WTC11 (cell line): ENCODE data around the gene CHIT1. TPM values are rescaled to one million over a fixed set of nuclear protein-coding genes. Genes with fewer than 3 reads are reported as not detected.

ENCODE experiments used
- ATAC-seq: fragments of 200-7000 bp; cut with Tn5 transposase; 2 replicates; pipeline ENCODE4 v1.10.0; 2021; ENCODE audit warnings: mild to moderate bottlenecking, moderate library complexity
- CTCF ChIA-PET: fragments of 300-600 bp; sonication (Branson Sonifier 250); formaldehyde crosslinking; loops from one replicate; lab custom pipeline; 2021; ENCODE audit warnings: antibody characterized with exemption; lab: Charles Lee
- POLR2A ChIA-PET: fragments of 350-600 bp; sonication (Branson Sonifier 250); formaldehyde crosslinking; loops from one replicate; lab custom pipeline; 2021; ENCODE audit warnings: antibody characterized with exemption; lab: Charles Lee
- DNase-seq: peaks from one replicate; pipeline ENCODE4 v3.0.0; 2021; ENCODE audit warnings: low spot score
- H3K27ac Mint-ChIP-seq: 2 replicates; pipeline ENCODE4 v1.8.0; 2021; ENCODE audit warnings: mixed read lengths
- H3K27me3 Mint-ChIP-seq: 2 replicates; pipeline ENCODE4 v1.8.0; 2021; ENCODE audit warnings: low read depth, mild to moderate bottlenecking, moderate library complexity, mixed read lengths
- H3K36me3 Mint-ChIP-seq: 2 replicates; pipeline ENCODE4 v1.8.0; 2021; ENCODE audit warnings: mixed read lengths
- H3K4me1 Mint-ChIP-seq: 2 replicates; pipeline ENCODE4 v1.8.0; 2022; ENCODE audit warnings: mixed read lengths
- H3K4me3 Mint-ChIP-seq: 2 replicates; pipeline ENCODE4 v1.8.0; 2021; ENCODE audit warnings: mild to moderate bottlenecking, moderate library complexity, mixed read lengths
- H3K9me3 Mint-ChIP-seq: 2 replicates; pipeline ENCODE4 v1.8.0; 2021; ENCODE audit warnings: mixed read lengths
- CREM ChIP-seq: sonication (generic); formaldehyde crosslinking; IDR thresholded peaks from 2 replicates; pipeline ENCODE4 v1.8.1; 2022; ENCODE audit warnings: mild to moderate bottlenecking, missing genetic modification reagents, moderate library complexity
- EMX1 ChIP-seq: fragments of 250-450 bp; sonication (Bioruptor Pico); IDR thresholded peaks from 2 replicates; pipeline ENCODE4 v1.8.0; 2021; ENCODE audit warnings: mild to moderate bottlenecking
- ESRRA ChIP-seq: sonication (generic); formaldehyde crosslinking; IDR thresholded peaks from 2 replicates; pipeline ENCODE4 v1.8.1; 2022; ENCODE audit warnings: mild to moderate bottlenecking, missing genetic modification reagents, borderline replicate concordance
- HMGA2 ChIP-seq: fragments of 250-450 bp; sonication (Bioruptor Pico); IDR thresholded peaks from 2 replicates; pipeline ENCODE4 v1.4.0; 2021; ENCODE audit warnings: mild to moderate bottlenecking, moderate library complexity
- JAZF1 ChIP-seq: fragments of 250-450 bp; sonication (Bioruptor Pico); IDR thresholded peaks from 2 replicates; pipeline ENCODE4 v1.9.0; 2021; ENCODE audit warnings: moderate library complexity, mild to moderate bottlenecking, inconsistent platforms
- NFATC4 ChIP-seq: fragments of 250-450 bp; sonication (Bioruptor Pico); IDR thresholded peaks from 2 replicates; pipeline ENCODE4 v1.9.0; 2021; ENCODE audit warnings: mild to moderate bottlenecking
- OVOL2 ChIP-seq: fragments of 250-450 bp; sonication (Bioruptor Pico); IDR thresholded peaks from 2 replicates; pipeline ENCODE4 v1.9.0; 2021; ENCODE audit warnings: mild to moderate bottlenecking, borderline replicate concordance
- PRDM15 ChIP-seq: sonication (generic); formaldehyde crosslinking; IDR thresholded peaks from 2 replicates; pipeline ENCODE4 v1.8.0; 2022; ENCODE audit warnings: missing genetic modification reagents
- PRRX2 ChIP-seq: fragments of 250-450 bp; sonication (Bioruptor Pico); IDR thresholded peaks from 2 replicates; pipeline ENCODE4 v1.8.0; 2021; ENCODE audit warnings: mild to moderate bottlenecking
- RORB ChIP-seq: fragments of 250-450 bp; sonication (Bioruptor Pico); IDR thresholded peaks from 2 replicates; pipeline ENCODE4 v1.9.0; 2021; ENCODE audit warnings: mild to moderate bottlenecking
- TCF7 ChIP-seq: sonication (generic); formaldehyde crosslinking; IDR thresholded peaks from 2 replicates; pipeline ENCODE4 v1.8.0; 2022; ENCODE audit warnings: mild to moderate bottlenecking, low read depth, missing genetic modification reagents, moderate library complexity
- ZNF232 ChIP-seq: sonication (generic); formaldehyde crosslinking; IDR thresholded peaks from 2 replicates; pipeline ENCODE4 v1.8.0; 2022; ENCODE audit warnings: mild to moderate bottlenecking, missing genetic modification reagents
- ZNF416 ChIP-seq: fragments of 250-450 bp; sonication (Bioruptor Pico); IDR thresholded peaks from 2 replicates; pipeline ENCODE4 v1.9.0; 2021; ENCODE audit warnings: mild to moderate bottlenecking, inconsistent platforms
- total RNA-seq: library from RNA; stranded (reverse); gene quantifications from 3 replicates; pipeline ENCODE4 v1.2.3, GENCODE V29; 2021
- TF ChIP-seq, protein P1 (sequence below): sonication (generic); formaldehyde crosslinking; IDR thresholded peaks from 2 replicates; pipeline ENCODE4 v1.8.1; 2023; ENCODE audit warnings: mild to moderate bottlenecking, missing genetic modification reagents
- TF ChIP-seq, protein P2 (sequence below): sonication (generic); formaldehyde crosslinking; conservative IDR thresholded peaks from 2 replicates; pipeline ENCODE4 v1.8.1; 2022; ENCODE audit warnings: mild to moderate bottlenecking, missing genetic modification reagents
- TF ChIP-seq, protein P3 (sequence below): sonication (generic); formaldehyde crosslinking; IDR thresholded peaks from 2 replicates; pipeline ENCODE4 v1.8.0; 2022; ENCODE audit warnings: mild to moderate bottlenecking, missing genetic modification reagents
- TF ChIP-seq, protein P4 (sequence below): fragments of 250-450 bp; sonication (Bioruptor Pico); IDR thresholded peaks from 2 replicates; pipeline ENCODE4 v1.9.0; 2021; ENCODE audit warnings: mild to moderate bottlenecking
- TF ChIP-seq, protein P5 (sequence below): sonication (generic); formaldehyde crosslinking; IDR thresholded peaks from 2 replicates; pipeline ENCODE4 v1.8.0; 2023; ENCODE audit warnings: missing genetic modification reagents
- TF ChIP-seq, protein P6 (sequence below): sonication (generic); formaldehyde crosslinking; IDR thresholded peaks from 2 replicates; pipeline ENCODE4 v1.8.1; 2023; ENCODE audit warnings: mild to moderate bottlenecking, moderate library complexity, missing genetic modification reagents

Gene CHIT1
- total RNA-seq, 1 experiment from 2014 or later, result 0.15 TPM

GRCh38 chr1:203167026-203167912 lies 62.2 kb downstream of the CHIT1 start:
- no peak overlapping the region for H3K4me3 Mint-ChIP-seq
- CTCF ChIA-PET, result interaction anchor here (0.6 to 3.5 kb wide), 15 partner anchors 15 to 128 kb away, joined by 3 to 40 read pairs (median 12); partner anchors contain the start of gene ADORA1

GRCh38 chr1:203166192-203166940 lies 63.1 kb downstream of the CHIT1 start:
- ATAC-seq, result peak; percentile 76
- no peak overlapping the region for H3K4me3 Mint-ChIP-seq
- no peaks in the 10 kb centered on the region for H3K36me3 Mint-ChIP-seq
- no peaks in the 10 kb centered on the region for H3K9me3 Mint-ChIP-seq
- CTCF ChIA-PET, result interaction anchor here (0.6 to 3.5 kb wide), 14 partner anchors 14 to 127 kb away, joined by 3 to 40 read pairs (median 9); partner anchors contain the start of genes ADORA1 and MYOG
- H3K4me1 Mint-ChIP-seq, result peaks cover 3% of the 10 kb centered on the region; the same call in 1 of the 2 replicates
- POLR2A ChIA-PET, result no interaction called here
- H3K27me3 Mint-ChIP-seq, result no peaks in the 10 kb centered on the region; the same call in 1 of the 2 replicates
- no peak overlapping the region for H3K27ac Mint-ChIP-seq
- DNase-seq, result no peak
- no peak for TF ChIP-seq NFATC4 (CRISPR knock-in tag)
- TF ChIP-seq, protein P1, sequence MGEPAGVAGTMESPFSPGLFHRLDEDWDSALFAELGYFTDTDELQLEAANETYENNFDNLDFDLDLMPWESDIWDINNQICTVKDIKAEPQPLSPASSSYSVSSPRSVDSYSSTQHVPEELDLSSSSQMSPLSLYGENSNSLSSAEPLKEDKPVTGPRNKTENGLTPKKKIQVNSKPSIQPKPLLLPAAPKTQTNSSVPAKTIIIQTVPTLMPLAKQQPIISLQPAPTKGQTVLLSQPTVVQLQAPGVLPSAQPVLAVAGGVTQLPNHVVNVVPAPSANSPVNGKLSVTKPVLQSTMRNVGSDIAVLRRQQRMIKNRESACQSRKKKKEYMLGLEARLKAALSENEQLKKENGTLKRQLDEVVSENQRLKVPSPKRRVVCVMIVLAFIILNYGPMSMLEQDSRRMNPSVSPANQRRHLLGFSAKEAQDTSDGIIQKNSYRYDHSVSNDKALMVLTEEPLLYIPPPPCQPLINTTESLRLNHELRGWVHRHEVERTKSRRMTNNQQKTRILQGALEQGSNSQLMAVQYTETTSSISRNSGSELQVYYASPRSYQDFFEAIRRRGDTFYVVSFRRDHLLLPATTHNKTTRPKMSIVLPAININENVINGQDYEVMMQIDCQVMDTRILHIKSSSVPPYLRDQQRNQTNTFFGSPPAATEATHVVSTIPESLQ (CRISPR knock-in tag), result no peak
- TF ChIP-seq, protein P2, sequence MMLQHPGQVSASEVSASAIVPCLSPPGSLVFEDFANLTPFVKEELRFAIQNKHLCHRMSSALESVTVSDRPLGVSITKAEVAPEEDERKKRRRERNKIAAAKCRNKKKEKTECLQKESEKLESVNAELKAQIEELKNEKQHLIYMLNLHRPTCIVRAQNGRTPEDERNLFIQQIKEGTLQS (CRISPR knock-in tag), result no peak
- no peak for TF ChIP-seq JAZF1 (CRISPR knock-in tag)
- TF ChIP-seq, protein P3, sequence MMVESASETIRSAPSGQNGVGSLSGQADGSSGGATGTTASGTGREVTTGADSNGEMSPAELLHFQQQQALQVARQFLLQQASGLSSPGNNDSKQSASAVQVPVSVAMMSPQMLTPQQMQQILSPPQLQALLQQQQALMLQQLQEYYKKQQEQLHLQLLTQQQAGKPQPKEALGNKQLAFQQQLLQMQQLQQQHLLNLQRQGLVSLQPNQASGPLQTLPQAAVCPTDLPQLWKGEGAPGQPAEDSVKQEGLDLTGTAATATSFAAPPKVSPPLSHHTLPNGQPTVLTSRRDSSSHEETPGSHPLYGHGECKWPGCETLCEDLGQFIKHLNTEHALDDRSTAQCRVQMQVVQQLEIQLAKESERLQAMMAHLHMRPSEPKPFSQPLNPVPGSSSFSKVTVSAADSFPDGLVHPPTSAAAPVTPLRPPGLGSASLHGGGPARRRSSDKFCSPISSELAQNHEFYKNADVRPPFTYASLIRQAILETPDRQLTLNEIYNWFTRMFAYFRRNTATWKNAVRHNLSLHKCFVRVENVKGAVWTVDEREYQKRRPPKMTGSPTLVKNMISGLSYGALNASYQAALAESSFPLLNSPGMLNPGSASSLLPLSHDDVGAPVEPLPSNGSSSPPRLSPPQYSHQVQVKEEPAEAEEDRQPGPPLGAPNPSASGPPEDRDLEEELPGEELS (CRISPR knock-in tag), result no peak
- TF ChIP-seq EMX1 (CRISPR knock-in tag), result no peak
- TF ChIP-seq OVOL2 (CRISPR knock-in tag), result no peak
- no peak for TF ChIP-seq PRRX2 (CRISPR knock-in tag)
- no peak for TF ChIP-seq PRDM15

More at GRCh38 chr1:203167026-203167912, 62.2 kb downstream of the CHIT1 start:
- TF ChIP-seq, protein P4, sequence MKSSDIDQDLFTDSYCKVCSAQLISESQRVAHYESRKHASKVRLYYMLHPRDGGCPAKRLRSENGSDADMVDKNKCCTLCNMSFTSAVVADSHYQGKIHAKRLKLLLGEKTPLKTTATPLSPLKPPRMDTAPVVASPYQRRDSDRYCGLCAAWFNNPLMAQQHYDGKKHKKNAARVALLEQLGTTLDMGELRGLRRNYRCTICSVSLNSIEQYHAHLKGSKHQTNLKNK, result no peak
- TF ChIP-seq, protein P5, sequence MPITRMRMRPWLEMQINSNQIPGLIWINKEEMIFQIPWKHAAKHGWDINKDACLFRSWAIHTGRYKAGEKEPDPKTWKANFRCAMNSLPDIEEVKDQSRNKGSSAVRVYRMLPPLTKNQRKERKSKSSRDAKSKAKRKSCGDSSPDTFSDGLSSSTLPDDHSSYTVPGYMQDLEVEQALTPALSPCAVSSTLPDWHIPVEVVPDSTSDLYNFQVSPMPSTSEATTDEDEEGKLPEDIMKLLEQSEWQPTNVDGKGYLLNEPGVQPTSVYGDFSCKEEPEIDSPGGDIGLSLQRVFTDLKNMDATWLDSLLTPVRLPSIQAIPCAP (CRISPR knock-in tag), result no peak
- TF ChIP-seq RORB (CRISPR knock-in tag) (no peak), TCF7 (CRISPR knock-in tag) (no peak), ZNF232 (CRISPR knock-in tag) (no peak), ESRRA (CRISPR knock-in tag) (no peak), HMGA2 (CRISPR knock-in tag) (no peak), CREM (CRISPR knock-in tag) (no peak), ZNF416 (CRISPR knock-in tag) (no peak)
- TF ChIP-seq, protein P1 (CRISPR knock-in tag), result no peak
- TF ChIP-seq, protein P6, sequence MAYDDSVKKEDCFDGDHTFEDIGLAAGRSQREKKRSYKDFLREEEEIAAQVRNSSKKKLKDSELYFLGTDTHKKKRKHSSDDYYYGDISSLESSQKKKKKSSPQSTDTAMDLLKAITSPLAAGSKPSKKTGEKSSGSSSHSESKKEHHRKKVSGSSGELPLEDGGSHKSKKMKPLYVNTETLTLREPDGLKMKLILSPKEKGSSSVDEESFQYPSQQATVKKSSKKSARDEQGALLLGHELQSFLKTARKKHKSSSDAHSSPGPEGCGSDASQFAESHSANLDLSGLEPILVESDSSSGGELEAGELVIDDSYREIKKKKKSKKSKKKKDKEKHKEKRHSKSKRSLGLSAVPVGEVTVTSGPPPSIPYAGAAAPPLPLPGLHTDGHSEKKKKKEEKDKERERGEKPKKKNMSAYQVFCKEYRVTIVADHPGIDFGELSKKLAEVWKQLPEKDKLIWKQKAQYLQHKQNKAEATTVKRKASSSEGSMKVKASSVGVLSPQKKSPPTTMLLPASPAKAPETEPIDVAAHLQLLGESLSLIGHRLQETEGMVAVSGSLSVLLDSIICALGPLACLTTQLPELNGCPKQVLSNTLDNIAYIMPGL (CRISPR knock-in tag), result no peak
- TF ChIP-seq, all 79 proteins: peak for 0
- ATAC-seq (no peak), DNase-seq (no peak)
- no peaks in the 10 kb centered on the region; the same call in 1 of the 2 replicates for H3K27me3 Mint-ChIP-seq
- no peak overlapping the region for H3K27ac Mint-ChIP-seq
- H3K9me3 Mint-ChIP-seq, result no peaks in the 10 kb centered on the region
- POLR2A ChIA-PET, result no interaction called here
- peaks cover 3% of the 10 kb centered on the region; the same call in 1 of the 2 replicates for H3K4me1 Mint-ChIP-seq
- no peaks in the 10 kb centered on the region for H3K36me3 Mint-ChIP-seq
